Endothelial cell of umbilical vein (primary cell): ENCODE data around the gene PTGDR.
A peak's percentile ranks its signal among the peaks of the same experiment; 100 is the strongest.

Experiments used
- EZH2 ChIP-seq: IDR thresholded peaks from 2 replicates; pipeline ENCODE4 v1.6.1; 2012; ENCODE audit warnings: borderline replicate concordance, low read depth, mild to moderate bottlenecking, moderate library complexity, low read length, inconsistent platforms; ENCODE audit not compliant: severe bottlenecking
- FOS ChIP-seq: IDR thresholded peaks from 2 replicates; pipeline ENCODE4 v1.6.1; 2011; ENCODE audit warnings: mild to moderate bottlenecking, low read length, moderate library complexity, borderline replicate concordance; ENCODE audit not compliant: insufficient read depth
- GATA2 ChIP-seq: IDR thresholded peaks from 2 replicates; pipeline ENCODE4 v1.7.0; 2011; ENCODE audit warnings: low read depth, mild to moderate bottlenecking, moderate library complexity, mixed read lengths, low read length; ENCODE audit not compliant: insufficient read length, insufficient read depth
- JUN ChIP-seq: IDR thresholded peaks from 2 replicates; pipeline ENCODE4 v1.6.1; 2011; ENCODE audit warnings: borderline replicate concordance, low read depth; ENCODE audit not compliant: insufficient read length, insufficient read depth
- MYC ChIP-seq: IDR thresholded peaks from one replicate; pipeline ENCODE4 v1.6.1; 2011; ENCODE audit warnings: mild to moderate bottlenecking, low read depth, low read length
- POLR2A ChIP-seq: IDR thresholded peaks from 2 replicates; pipeline ENCODE4 v1.6.1; 2012; ENCODE audit warnings: low read depth, mild to moderate bottlenecking, control low read depth, low read length
- POLR2AphosphoS5 ChIP-seq: IDR thresholded peaks from 2 replicates; pipeline ENCODE4 v1.6.1; 2012; ENCODE audit warnings: low read depth, mild to moderate bottlenecking, control low read depth, low read length, moderate library complexity; ENCODE audit not compliant: insufficient read depth
- TF ChIP-seq, protein P1 (sequence below), 2 donors: IDR thresholded peaks; 1 replicate in 1 of 2; 2 replicates in 1 of 2; pipeline ENCODE4 v1.5.1; 2011; ENCODE audit warnings: low read length in 2 of 2, mild to moderate bottlenecking in 2 of 2, moderate library complexity in 2 of 2, control low read depth in 1 of 2, inconsistent platforms in 1 of 2, low read depth in 1 of 2; ENCODE audit not compliant: insufficient read depth in 1 of 2; ENCODE audit errors: extremely low read depth in 1 of 2
- TF ChIP-seq, protein P2 (sequence below): IDR thresholded peaks from 2 replicates; pipeline ENCODE4 v1.6.1; 2011; ENCODE audit not compliant: insufficient read depth, insufficient read length

DNA sequence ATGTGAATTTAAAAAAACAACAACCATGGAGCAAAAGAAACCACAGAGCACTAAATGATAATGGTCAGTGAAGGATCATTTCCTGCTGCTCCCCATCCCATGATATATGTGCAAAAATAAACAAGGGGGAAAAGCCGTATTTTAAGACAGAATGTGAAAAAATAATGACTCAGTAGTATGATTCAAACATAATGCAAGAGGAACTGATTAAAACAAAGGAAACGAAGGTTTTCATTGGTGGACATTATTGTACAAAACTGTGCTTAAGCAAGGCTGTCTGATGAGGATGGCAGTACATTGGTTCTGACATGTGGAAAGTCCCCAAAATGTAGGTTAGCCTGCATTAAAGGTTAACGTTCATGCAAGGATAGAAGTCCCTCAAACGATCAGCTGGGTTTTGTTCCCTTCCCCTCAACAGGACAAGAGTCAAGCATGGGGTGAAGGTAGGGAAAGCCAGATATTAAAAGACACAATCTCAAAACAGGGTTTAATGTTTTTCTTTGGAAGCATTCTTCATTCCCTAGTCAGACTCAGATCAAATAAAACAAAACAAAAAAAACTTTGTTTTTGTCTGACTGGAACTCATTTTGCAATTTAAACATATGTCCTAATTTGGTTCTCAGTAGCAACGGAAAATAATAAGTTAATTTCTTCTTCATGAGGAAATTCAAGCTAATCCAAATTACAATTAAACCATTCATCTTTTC is 26.3 kb upstream of the PTGDR start:
- TF ChIP-seq, protein P1, sequence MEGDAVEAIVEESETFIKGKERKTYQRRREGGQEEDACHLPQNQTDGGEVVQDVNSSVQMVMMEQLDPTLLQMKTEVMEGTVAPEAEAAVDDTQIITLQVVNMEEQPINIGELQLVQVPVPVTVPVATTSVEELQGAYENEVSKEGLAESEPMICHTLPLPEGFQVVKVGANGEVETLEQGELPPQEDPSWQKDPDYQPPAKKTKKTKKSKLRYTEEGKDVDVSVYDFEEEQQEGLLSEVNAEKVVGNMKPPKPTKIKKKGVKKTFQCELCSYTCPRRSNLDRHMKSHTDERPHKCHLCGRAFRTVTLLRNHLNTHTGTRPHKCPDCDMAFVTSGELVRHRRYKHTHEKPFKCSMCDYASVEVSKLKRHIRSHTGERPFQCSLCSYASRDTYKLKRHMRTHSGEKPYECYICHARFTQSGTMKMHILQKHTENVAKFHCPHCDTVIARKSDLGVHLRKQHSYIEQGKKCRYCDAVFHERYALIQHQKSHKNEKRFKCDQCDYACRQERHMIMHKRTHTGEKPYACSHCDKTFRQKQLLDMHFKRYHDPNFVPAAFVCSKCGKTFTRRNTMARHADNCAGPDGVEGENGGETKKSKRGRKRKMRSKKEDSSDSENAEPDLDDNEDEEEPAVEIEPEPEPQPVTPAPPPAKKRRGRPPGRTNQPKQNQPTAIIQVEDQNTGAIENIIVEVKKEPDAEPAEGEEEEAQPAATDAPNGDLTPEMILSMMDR (IDR thresholded peaks at IDR 0.05; ENCODE audit: extremely low read depth in 1 of 2, insufficient read depth in 1 of 2, low read depth in 1 of 2, low read length in 2 of 2), result no peak
- no peak for TF ChIP-seq POLR2AphosphoS5
- TF ChIP-seq EZH2, result no peak
- no peak for TF ChIP-seq POLR2A
- TF ChIP-seq JUN, result no peak
- TF ChIP-seq, protein P2, sequence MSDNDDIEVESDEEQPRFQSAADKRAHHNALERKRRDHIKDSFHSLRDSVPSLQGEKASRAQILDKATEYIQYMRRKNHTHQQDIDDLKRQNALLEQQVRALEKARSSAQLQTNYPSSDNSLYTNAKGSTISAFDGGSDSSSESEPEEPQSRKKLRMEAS, result no peak
- TF ChIP-seq GATA2, result no peak
- peak; percentile 27 for TF ChIP-seq FOS
- TF ChIP-seq MYC, result no peak
